ENCODE results near the gene LAMA3. TPM values are rescaled to one million over a fixed set of nuclear protein-coding genes. Genes with fewer than 3 reads are reported as not detected.

Gene LAMA3
- total RNA-seq, 1 experiment from 2014 or later, result 207 TPM

GRCh38 chr18:23933407-23933806 lies 244.2 kb downstream of the LAMA3 start:
- no peaks in the 10 kb centered on the region for H3K9me3 Mint-ChIP-seq (ENCODE audit: low read depth, unreplicated experiment)
- no peaks in the 10 kb centered on the region for H3K27me3 Mint-ChIP-seq (ENCODE audit: unreplicated experiment)
- DNase-seq, result no peak
- no peak for TF ChIP-seq CTCF (IDR thresholded peaks at IDR 0.05; ENCODE audit: unreplicated experiment)
- peaks cover 42% of the 10 kb centered on the region for H3K4me1 Mint-ChIP-seq (ENCODE audit: low read depth, unreplicated experiment)
- BruUV-seq (replicated peaks), result no TSS peak
- intact Hi-C loops (cut with micrococcal nuclease; ENCODE audit: unreplicated experiment), result no loop called here
- CTCF ChIA-PET, result no interaction called here
- H3K36me3 Mint-ChIP-seq (ENCODE audit: insufficient read depth, unreplicated experiment), result peaks cover 50% of the 10 kb centered on the region
- no peak overlapping the region for H3K27ac Mint-ChIP-seq (ENCODE audit: unreplicated experiment)
- H3K4me3 Mint-ChIP-seq (ENCODE audit: low read depth, unreplicated experiment), result no peak overlapping the region

GRCh38 chr18:23934252-23934651 lies 245.0 kb downstream of the LAMA3 start:
- Mint-ChIP-seq H3K9me3 (ENCODE audit: low read depth, unreplicated experiment) (no peaks in the 10 kb centered on the region), H3K4me3 (ENCODE audit: low read depth, unreplicated experiment) (no peak overlapping the region), H3K27me3 (ENCODE audit: unreplicated experiment) (no peaks in the 10 kb centered on the region), H3K27ac (ENCODE audit: unreplicated experiment) (peak overlapping the region; percentile 17), H3K4me1 (ENCODE audit: low read depth, unreplicated experiment) (peaks cover 36% of the 10 kb centered on the region), H3K36me3 (ENCODE audit: insufficient read depth, unreplicated experiment) (peaks cover 50% of the 10 kb centered on the region)
- no peak for DNase-seq
- intact Hi-C loops (cut with micrococcal nuclease; ENCODE audit: unreplicated experiment), result no loop called here
- CTCF ChIA-PET, result interaction anchor here (0.6 kb wide), 1 partner anchor 251 kb away, joined by 5 read pairs; no protein-coding TSS in a partner anchor
- TF ChIP-seq CTCF (IDR thresholded peaks at IDR 0.05; ENCODE audit: unreplicated experiment), result no peak
- no TSS peak for BruUV-seq (replicated peaks)

- intact Hi-C loops (cut with micrococcal nuclease; ENCODE audit: unreplicated experiment), result no loop called here
- Mint-ChIP-seq H3K4me1 (ENCODE audit: low read depth, unreplicated experiment) (peaks cover 36% of the 10 kb centered on the region), H3K9me3 (ENCODE audit: low read depth, unreplicated experiment) (no peaks in the 10 kb centered on the region), H3K27ac (ENCODE audit: unreplicated experiment) (peak overlapping the region; percentile 3), H3K27me3 (ENCODE audit: unreplicated experiment) (no peaks in the 10 kb centered on the region), H3K36me3 (ENCODE audit: insufficient read depth, unreplicated experiment) (peaks cover 44% of the 10 kb centered on the region), H3K4me3 (ENCODE audit: low read depth, unreplicated experiment) (no peak overlapping the region)
- TF ChIP-seq CTCF (IDR thresholded peaks at IDR 0.05; ENCODE audit: unreplicated experiment), result no peak
- no peak for DNase-seq
- no TSS peak for BruUV-seq (replicated peaks)
- CTCF ChIA-PET, result no interaction called here
Observed at GRCh38 chr18:23934863-23935262, 245.6 kb downstream of the LAMA3 start.

GRCh38 chr18:23935804-23936203 lies 246.6 kb downstream of the LAMA3 start:
- H3K27ac Mint-ChIP-seq (ENCODE audit: unreplicated experiment), result no peak overlapping the region
- no peaks in the 10 kb centered on the region for H3K27me3 Mint-ChIP-seq (ENCODE audit: unreplicated experiment)
- TF ChIP-seq CTCF (IDR thresholded peaks at IDR 0.05; ENCODE audit: unreplicated experiment), result no peak
- H3K36me3 Mint-ChIP-seq (ENCODE audit: insufficient read depth, unreplicated experiment), result peaks cover 36% of the 10 kb centered on the region
- H3K9me3 Mint-ChIP-seq (ENCODE audit: low read depth, unreplicated experiment), result no peaks in the 10 kb centered on the region
- CTCF ChIA-PET, result no interaction called here
- intact Hi-C loops (cut with micrococcal nuclease; ENCODE audit: unreplicated experiment), result no loop called here
- no peak for DNase-seq
- H3K4me3 Mint-ChIP-seq (ENCODE audit: low read depth, unreplicated experiment), result no peak overlapping the region
- H3K4me1 Mint-ChIP-seq (ENCODE audit: low read depth, unreplicated experiment), result peaks cover 36% of the 10 kb centered on the region
- no TSS peak for BruUV-seq (replicated peaks)
